ENCODE data around the gene SMAP1. TPM values are rescaled to one million over a fixed set of nuclear protein-coding genes. Genes with fewer than 3 reads are reported as not detected.

SMAP1 gene
- total and polyA plus RNA-seq, 9 of the 15 experiments (the other 6 are each of a cell fraction or from before 2014, with no cell fraction given): 11.4 to 26.4 (median 15.5) TPM

DNA sequence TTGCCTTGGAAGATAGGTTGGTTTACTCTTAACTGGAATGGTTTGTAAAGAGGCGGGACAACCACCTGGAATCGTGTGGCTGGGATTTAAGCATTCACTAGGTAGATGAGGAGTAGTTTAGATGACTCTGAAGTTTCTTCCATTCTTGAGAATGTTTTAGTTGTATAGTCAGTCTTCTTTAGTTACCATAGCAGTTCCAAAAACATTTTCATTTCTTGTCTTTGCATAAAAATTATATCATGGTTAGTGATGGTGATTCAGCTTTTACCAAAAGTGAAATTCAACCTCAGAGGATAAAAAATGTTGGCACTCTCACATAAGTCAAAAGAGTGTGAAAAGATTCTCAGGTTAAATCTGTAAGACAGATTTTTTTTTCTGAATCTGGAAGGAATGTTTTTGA, 70.3 kb downstream of the SMAP1 start:
- POLR2A ChIA-PET: interaction anchor here (0.7 kb wide), 1 partner anchor 182 kb away, joined by 3 read pairs; no protein-coding TSS in a partner anchor
- Histone ChIP-seq H3K4me1 (replicated peaks in 1 of 2; ENCODE audit: control insufficient read depth in 2 of 2, insufficient read depth in 2 of 2, low read length in 2 of 2) (no peaks in the 10 kb centered on the region), H3K27me3 (ENCODE audit: control insufficient read depth in 2 of 2, insufficient read depth in 2 of 2, low read length in 2 of 2) (no peaks in the 10 kb centered on the region), H3K4me3 (no peak overlapping the region), H4K20me1 (replicated peaks; ENCODE audit: control insufficient read depth, insufficient read depth, low read length) (no peaks in the 10 kb centered on the region), H3K36me3 (ENCODE audit: control insufficient read depth, insufficient read depth, low read length) (no peaks in the 10 kb centered on the region), H2AFZ (ENCODE audit: low read depth, low read length) (no peak overlapping the region), H3K79me2 (ENCODE audit: control insufficient read depth, insufficient read depth, low read length) (no peaks in the 10 kb centered on the region), H3K27ac (ENCODE audit: extremely low read depth, low read depth, low read length) (no peak overlapping the region), H3K9me3 (replicated peaks; ENCODE audit: control insufficient read depth, insufficient read depth, low read depth, low read length) (no peaks in the 10 kb centered on the region), H3K9ac (ENCODE audit: insufficient read depth in 1 of 2, low read depth in 2 of 2, low read length in 2 of 2) (no peak overlapping the region), H3K9me1 (ENCODE audit: control insufficient read depth, insufficient read depth, low read length) (no peaks in the 10 kb centered on the region), H3K4me2 (ENCODE audit: insufficient read depth, low read length) (no peak overlapping the region)
- CTCF ChIA-PET (ENCODE audit: low intra/inter-chr PET ratio): no interaction called here
- in situ Hi-C loops (cut with MboI) (no loop called here), intact Hi-C loops (cut with micrococcal nuclease) (no loop called here)
- no TSS peak for BruUV-seq (replicated peaks)
- 58% methylated on average over 2 of the region's 2 CpGs for WGBS (ENCODE audit: insufficient coverage, low coverage, missing lambda C conversion rate)
- DNase-seq (ENCODE audit: extremely low read depth in 1 of 4, low spot score in 3 of 4): no peak
- TF ChIP-seq XRCC3 (IDR thresholded peaks at IDR 0.05) (no peak), ZNF184 (CRISPR knock-in tag; IDR thresholded peaks at IDR 0.05) (no peak), ZNF217 (CRISPR knock-in tag; IDR thresholded peaks at IDR 0.05) (no peak), HOXB6 (CRISPR knock-in tag; IDR thresholded peaks at IDR 0.05; ENCODE audit: borderline replicate concordance) (no peak)
- no peak for ATAC-seq
- FAIRE-seq: no peak

DNA sequence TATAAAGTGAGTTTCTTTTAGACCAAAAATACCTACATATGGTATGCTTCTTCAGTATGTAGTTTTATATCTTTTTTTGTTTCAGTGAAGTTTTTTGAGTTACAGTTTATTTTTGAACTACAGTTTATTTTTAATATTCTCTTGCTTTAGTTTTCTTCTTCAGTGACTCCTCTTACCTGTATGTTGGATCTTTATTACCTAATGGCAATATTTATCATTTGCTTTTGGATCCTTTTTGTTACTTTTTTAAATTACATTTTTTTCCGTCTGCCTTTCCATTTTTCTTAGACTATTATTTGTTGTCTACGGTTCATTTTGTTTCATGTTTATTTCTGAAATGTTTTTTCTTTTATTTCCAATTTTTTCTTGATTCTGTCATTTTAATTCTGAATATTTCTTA, 71.9 kb downstream of the SMAP1 start:
- ATAC-seq: no peak
- no peaks in the 10 kb centered on the region for H3K79me2 ChIP-seq (ENCODE audit: control insufficient read depth, insufficient read depth, low read length)
- no peak overlapping the region for H3K4me3 ChIP-seq
- H4K20me1 ChIP-seq (replicated peaks; ENCODE audit: control insufficient read depth, insufficient read depth, low read length): no peaks in the 10 kb centered on the region
- no peak overlapping the region for H3K4me2 ChIP-seq (ENCODE audit: insufficient read depth, low read length)
- H3K4me1 ChIP-seq (replicated peaks in 1 of 2; ENCODE audit: control insufficient read depth in 2 of 2, insufficient read depth in 2 of 2, low read length in 2 of 2): no peaks in the 10 kb centered on the region
- BruUV-seq (replicated peaks): no TSS peak
- no peaks in the 10 kb centered on the region for H3K9me3 ChIP-seq (replicated peaks; ENCODE audit: control insufficient read depth, insufficient read depth, low read depth, low read length)
- H2AFZ ChIP-seq (ENCODE audit: low read depth, low read length): no peak overlapping the region
- no peak overlapping the region for H3K9ac ChIP-seq (ENCODE audit: insufficient read depth in 1 of 2, low read depth in 2 of 2, low read length in 2 of 2)
- ChIA-PET CTCF (ENCODE audit: low intra/inter-chr PET ratio) (no interaction called here), POLR2A (interaction anchor here (0.7 kb wide), 1 partner anchor 70 kb away, joined by 3 read pairs; no protein-coding TSS in a partner anchor)
- in situ Hi-C loops (cut with MboI) (no loop called here), intact Hi-C loops (cut with micrococcal nuclease) (no loop called here)
- H3K27ac ChIP-seq (ENCODE audit: extremely low read depth, low read depth, low read length): no peak overlapping the region
- H3K27me3 ChIP-seq (ENCODE audit: control insufficient read depth in 2 of 2, insufficient read depth in 2 of 2, low read length in 2 of 2): no peaks in the 10 kb centered on the region
- H3K9me1 ChIP-seq (ENCODE audit: control insufficient read depth, insufficient read depth, low read length): no peaks in the 10 kb centered on the region
- WGBS (ENCODE audit: insufficient coverage, low coverage, missing lambda C conversion rate): 78% methylated on average over 2 of the region's 2 CpGs
- DNase-seq (ENCODE audit: extremely low read depth in 1 of 4, low spot score in 3 of 4): no peak
- H3K36me3 ChIP-seq (ENCODE audit: control insufficient read depth, insufficient read depth, low read length): no peaks in the 10 kb centered on the region
- FAIRE-seq: no peak
- TF ChIP-seq SREBF1 (IDR thresholded peaks at IDR 0.05; ENCODE audit: borderline replicate concordance, low read depth, low read length) (no peak), MBD2 (IDR thresholded peaks at IDR 0.05; ENCODE audit: borderline replicate concordance, low read depth) (no peak), ZNF778 (CRISPR knock-in tag; IDR thresholded peaks at IDR 0.05) (no peak), KAT7 (CRISPR knock-in tag; IDR thresholded peaks at IDR 0.05; ENCODE audit: borderline replicate concordance) (no peak), MCM5 (IDR thresholded peaks at IDR 0.05; ENCODE audit: low read depth) (no peak), MTF1 (CRISPR knock-in tag; IDR thresholded peaks at IDR 0.05; ENCODE audit: borderline replicate concordance) (no peak), CREB1 (IDR thresholded peaks at IDR 0.05) (no peak), CREB1 (CRISPR knock-in tag; IDR thresholded peaks at IDR 0.05) (no peak), XRCC4 (IDR thresholded peaks at IDR 0.05; ENCODE audit: extremely low read depth, insufficient read depth, insufficient read length) (no peak)
- TF ChIP-seq, protein P1, sequence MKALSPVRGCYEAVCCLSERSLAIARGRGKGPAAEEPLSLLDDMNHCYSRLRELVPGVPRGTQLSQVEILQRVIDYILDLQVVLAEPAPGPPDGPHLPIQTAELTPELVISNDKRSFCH (CRISPR knock-in tag; IDR thresholded peaks at IDR 0.05): no peak
- TF ChIP-seq, protein P1 (tag; IDR thresholded peaks at IDR 0.05): no peak
- TF ChIP-seq, protein P2, sequence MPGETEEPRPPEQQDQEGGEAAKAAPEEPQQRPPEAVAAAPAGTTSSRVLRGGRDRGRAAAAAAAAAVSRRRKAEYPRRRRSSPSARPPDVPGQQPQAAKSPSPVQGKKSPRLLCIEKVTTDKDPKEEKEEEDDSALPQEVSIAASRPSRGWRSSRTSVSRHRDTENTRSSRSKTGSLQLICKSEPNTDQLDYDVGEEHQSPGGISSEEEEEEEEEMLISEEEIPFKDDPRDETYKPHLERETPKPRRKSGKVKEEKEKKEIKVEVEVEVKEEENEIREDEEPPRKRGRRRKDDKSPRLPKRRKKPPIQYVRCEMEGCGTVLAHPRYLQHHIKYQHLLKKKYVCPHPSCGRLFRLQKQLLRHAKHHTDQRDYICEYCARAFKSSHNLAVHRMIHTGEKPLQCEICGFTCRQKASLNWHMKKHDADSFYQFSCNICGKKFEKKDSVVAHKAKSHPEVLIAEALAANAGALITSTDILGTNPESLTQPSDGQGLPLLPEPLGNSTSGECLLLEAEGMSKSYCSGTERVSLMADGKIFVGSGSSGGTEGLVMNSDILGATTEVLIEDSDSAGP (CRISPR knock-in tag; IDR thresholded peaks at IDR 0.05): no peak

Data from K562 (cell line).